GM12874 (cell line): Measurements from ENCODE around the gene CGGBP1.

Experiments
- CTCF ChIP-seq: IDR thresholded peaks from 2 replicates; pipeline ENCODE4 v1.5.1; 2011; ENCODE audit warnings: low read depth, mild to moderate bottlenecking, control low read depth, low read length, moderate library complexity; ENCODE audit not compliant: insufficient read depth

Gene CGGBP1

DNA sequence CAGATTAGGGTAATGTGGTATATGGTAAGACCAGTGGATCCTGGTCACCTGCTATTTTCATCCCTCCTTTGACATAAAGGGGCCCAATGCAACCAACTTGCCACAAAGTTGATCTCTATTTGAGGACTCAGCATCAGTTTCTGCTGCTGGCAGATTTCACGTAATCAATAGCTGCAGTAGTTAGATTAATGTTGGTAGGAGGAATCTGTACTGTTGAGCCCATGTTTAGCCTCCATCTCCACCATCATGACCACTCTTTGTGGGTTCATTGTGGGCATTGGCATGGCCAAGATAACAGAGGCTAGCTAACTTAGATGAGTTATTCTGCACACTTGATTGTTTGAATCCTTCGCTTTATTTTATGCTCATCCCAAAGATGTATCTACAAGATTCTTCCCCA, 29.9 kb downstream of the CGGBP1 start:
- TF ChIP-seq CTCF: no peak

- no peak for TF ChIP-seq CTCF
Observed at GRCh38 chr3:88025001-88025552, 33.7 kb downstream of the CGGBP1 start.

DNA sequence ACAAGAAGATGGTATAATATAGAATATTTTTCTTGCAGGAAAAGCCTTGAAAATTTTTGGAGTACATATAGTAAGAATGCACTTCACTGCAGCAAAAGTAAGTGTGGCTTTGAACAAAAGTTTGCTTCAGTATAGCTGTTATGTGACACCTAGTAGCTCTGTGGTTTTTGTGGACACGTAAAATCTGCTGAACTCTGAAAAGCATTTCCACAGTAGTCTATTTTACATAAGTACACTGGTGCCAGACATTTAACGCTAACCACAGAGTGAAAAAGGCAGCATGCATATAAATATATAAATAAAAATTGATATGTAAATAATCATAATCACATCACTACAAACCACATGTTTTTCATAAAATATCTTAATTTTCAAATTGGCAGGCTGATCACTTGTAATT, 39.8 kb downstream of the CGGBP1 start:
- TF ChIP-seq CTCF: no peak

DNA sequence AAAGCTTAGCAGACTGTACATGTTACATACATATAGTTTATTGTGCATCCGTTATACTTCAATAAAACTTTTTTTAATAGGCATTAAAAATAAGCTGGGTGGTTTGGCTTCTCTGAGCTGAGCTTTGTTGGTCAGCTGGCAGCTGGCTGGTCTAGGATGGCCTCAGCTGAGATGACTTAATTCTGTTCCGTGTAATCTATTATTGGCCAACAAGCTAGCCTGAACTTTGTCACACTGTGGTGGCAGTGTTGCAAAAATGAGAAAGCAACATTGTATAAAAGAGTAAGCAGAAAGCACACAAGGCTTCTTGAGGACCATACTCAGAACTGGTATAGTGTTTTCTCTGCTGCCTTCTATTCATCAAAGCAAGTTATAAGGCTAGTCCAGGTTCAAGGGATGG, 45.2 kb downstream of the CGGBP1 start:
- no peak for TF ChIP-seq CTCF

DNA sequence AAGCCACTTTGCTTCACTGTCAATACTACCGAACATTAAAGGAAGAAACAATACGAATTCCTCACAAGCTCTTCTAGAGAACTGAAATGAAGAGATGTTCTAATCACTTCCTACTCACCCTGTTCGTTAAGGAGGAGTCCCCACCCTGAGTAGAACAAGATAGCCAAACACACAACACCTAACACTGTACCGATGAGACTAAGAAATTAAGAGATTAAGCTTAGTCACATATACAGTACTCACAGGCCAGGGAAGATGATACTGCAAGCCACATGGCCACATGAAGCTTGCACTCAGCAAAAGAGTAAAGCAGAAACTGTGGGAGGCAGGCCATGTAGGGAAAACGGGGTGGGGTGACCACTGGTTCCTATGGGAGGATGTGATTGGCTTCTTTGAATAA, 48.0 kb downstream of the CGGBP1 start:
- TF ChIP-seq CTCF: no peak

DNA sequence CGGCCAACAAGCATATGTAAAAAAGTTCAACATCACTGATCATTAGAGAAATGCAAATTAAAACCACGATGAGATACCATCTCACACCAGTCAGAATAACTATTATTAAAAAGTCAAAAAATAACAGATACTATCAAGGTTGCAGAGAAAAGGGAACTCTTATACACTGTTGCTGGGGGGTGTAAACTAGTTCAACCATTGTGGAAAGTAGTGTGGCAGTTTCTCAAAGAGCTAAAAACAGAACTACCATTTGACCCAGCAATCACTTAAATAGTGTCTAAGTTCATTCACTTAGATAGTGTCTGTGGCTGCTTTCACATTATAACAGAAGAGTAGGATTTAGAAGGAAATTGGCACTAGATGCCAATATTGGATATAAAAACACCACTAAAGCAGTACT, 49.7 kb downstream of the CGGBP1 start:
- TF ChIP-seq CTCF: no peak

DNA sequence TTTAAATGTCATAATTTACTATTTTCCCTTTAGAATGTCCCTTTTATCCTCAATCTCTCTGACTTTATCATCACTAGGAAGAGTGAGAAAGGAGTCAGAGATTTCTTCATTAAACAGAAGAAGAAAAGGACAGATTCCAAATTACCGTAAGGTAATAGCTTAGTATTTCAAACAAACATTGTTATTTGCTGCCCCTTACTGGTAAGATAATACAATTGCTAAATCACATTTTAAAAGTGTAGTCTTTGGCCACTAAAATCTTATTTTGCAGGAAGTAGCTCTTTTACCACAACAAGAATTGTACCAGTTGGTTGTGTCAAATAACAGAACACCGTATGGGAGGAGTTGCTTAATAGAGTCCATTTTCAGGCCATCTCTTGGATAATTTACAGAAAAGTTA, 53.7 kb downstream of the CGGBP1 start:
- TF ChIP-seq CTCF: no peak
